ENCODE results near the gene GLIPR1L2. TPM values are rescaled to one million over a fixed set of nuclear protein-coding genes. Genes with fewer than 3 reads are reported as not detected.
A peak's percentile ranks its signal among the peaks of the same experiment; 100 is the strongest.
"Not testable (repeated sequence)": the region's sequence is repeated elsewhere in the genome, so short reads cannot be mapped to it uniquely, and the experiment has no call there.

GLIPR1L2 gene
- total RNA-seq (2021) (0.28 TPM in 1 of 2 replicates, not detected in the other), Bru-seq, nascent RNA (percentile 19 among the genes with signal in this experiment), BruChase-seq, experiment 1, labeled RNA remaining after a 2-hour chase (percentile 13 among the genes with signal in this experiment), BruChase-seq, experiment 2, labeled RNA remaining after a 6-hour chase (percentile 10 among the genes with signal in this experiment)
- long read RNA-seq = 0 reads

- peaks cover 9% of the 10 kb centered on the region for H3K4me1 ChIP-seq (ENCODE audit: insufficient read depth, low read length, poor library complexity, severe bottlenecking)
- TF ChIP-seq CTCF (conservative IDR thresholded peaks at IDR 0.05; ENCODE audit: low read depth, low read length) (peak; percentile 92), EZH2 (IDR thresholded peaks at IDR 0.05; ENCODE audit: borderline replicate concordance, low read depth, low read length, poor library complexity, severe bottlenecking) (no peak)
- H3K27me3 ChIP-seq (replicated peaks; ENCODE audit: insufficient read depth, low read depth, low read length, poor library complexity) = no peaks in the 10 kb centered on the region
- CTCF ChIA-PET = interaction anchor here (0.6 to 1.3 kb wide), 7 partner anchors 15 to 342 kb away, joined by 3 to 9 read pairs (median 6); partner anchors contain the start of gene GLIPR1
- POLR2A ChIA-PET (ENCODE audit: low non-redundant PET) = interaction anchor here (0.6 kb wide), 2 partner anchors 15 to 38 kb away, joined by 3 to 4 read pairs; no protein-coding TSS in a partner anchor
- peak within 1 kb of the TSS; percentile 84 for H3K27ac ChIP-seq (ENCODE audit: low read depth, low read length, poor library complexity, severe bottlenecking)
- H3K36me3 ChIP-seq (ENCODE audit: insufficient read depth, low read length, poor library complexity, severe bottlenecking) = no peaks in the 10 kb centered on the region
- no peaks in the 10 kb centered on the region for H3K9me3 ChIP-seq (ENCODE audit: low read depth, low read length, poor library complexity, severe bottlenecking)
- peak within 1 kb of the TSS; percentile 56 for H3K4me3 ChIP-seq (ENCODE audit: low read depth, low read length, poor library complexity, severe bottlenecking)
- DNase-seq (ENCODE audit: low spot score) = peak; percentile 99
- intact Hi-C loops (cut with micrococcal nuclease; ENCODE audit: unreplicated experiment) = loop anchor here (5.0 kb wide), 2 partner anchors 59 to 91 kb away; partner anchors contain the start of genes CAPS2, GLIPR1 and GLIPR1L1
- BruUV-seq (replicated peaks) = TSS peak; percentile 94
Measured at GRCh38 chr12:75390899-75391538, at the start of gene GLIPR1L2. Gene GLIPR1L2, plus strand, starts transcription at chr12:75391089. Its CDS starts 28 bp downstream, at chr12:75391117.

GRCh38 chr12:75341873-75342272 is 49.0 kb upstream of the GLIPR1L2 start:
- Histone ChIP-seq H3K4me1 (ENCODE audit: insufficient read depth, low read length, poor library complexity, severe bottlenecking) (no peaks in the 10 kb centered on the region), H3K27ac (ENCODE audit: low read depth, low read length, poor library complexity, severe bottlenecking) (no peak overlapping the region), H3K4me3 (ENCODE audit: low read depth, low read length, poor library complexity, severe bottlenecking) (no peak overlapping the region), H3K9me3 (ENCODE audit: low read depth, low read length, poor library complexity, severe bottlenecking) (no peaks in the 10 kb centered on the region), H3K36me3 (ENCODE audit: insufficient read depth, low read length, poor library complexity, severe bottlenecking) (no peaks in the 10 kb centered on the region), H3K27me3 (replicated peaks; ENCODE audit: insufficient read depth, low read depth, low read length, poor library complexity) (no peaks in the 10 kb centered on the region)
- ChIA-PET POLR2A (ENCODE audit: low non-redundant PET) (no interaction called here), CTCF (no interaction called here)
- intact Hi-C loops (cut with micrococcal nuclease; ENCODE audit: unreplicated experiment) = no loop called here
- BruUV-seq (replicated peaks) = no TSS peak
- no peak for DNase-seq (ENCODE audit: low spot score)
- TF ChIP-seq EZH2 (IDR thresholded peaks at IDR 0.05; ENCODE audit: borderline replicate concordance, low read depth, low read length, poor library complexity, severe bottlenecking) (no peak), CTCF (conservative IDR thresholded peaks at IDR 0.05; ENCODE audit: low read depth, low read length) (no peak)

- intact Hi-C loops (cut with micrococcal nuclease; ENCODE audit: unreplicated experiment) = no loop called here
- POLR2A ChIA-PET (ENCODE audit: low non-redundant PET) = no interaction called here
Measured at GRCh38 chr12:75345531-75345930, 45.4 kb upstream of the GLIPR1L2 start.

GRCh38 chr12:75346215-75346614 is 44.7 kb upstream of the GLIPR1L2 start:
- DNase-seq (ENCODE audit: low spot score) = not testable (repeated sequence)

More at GRCh38 chr12:75345531-75345930, 45.4 kb upstream of the GLIPR1L2 start:
- Histone ChIP-seq H3K4me1 (ENCODE audit: insufficient read depth, low read length, poor library complexity, severe bottlenecking) (no peaks in the 10 kb centered on the region), H3K27me3 (replicated peaks; ENCODE audit: insufficient read depth, low read depth, low read length, poor library complexity) (no peaks in the 10 kb centered on the region), H3K36me3 (ENCODE audit: insufficient read depth, low read length, poor library complexity, severe bottlenecking) (no peaks in the 10 kb centered on the region), H3K9me3 (ENCODE audit: low read depth, low read length, poor library complexity, severe bottlenecking) (no peaks in the 10 kb centered on the region), H3K4me3 (ENCODE audit: low read depth, low read length, poor library complexity, severe bottlenecking) (no peak overlapping the region), H3K27ac (ENCODE audit: low read depth, low read length, poor library complexity, severe bottlenecking) (no peak overlapping the region)
- CTCF ChIA-PET = interaction anchor here (0.6 kb wide), 1 partner anchor 1242 kb away, joined by 4 read pairs; no protein-coding TSS in a partner anchor
- TF ChIP-seq EZH2 (IDR thresholded peaks at IDR 0.05; ENCODE audit: borderline replicate concordance, low read depth, low read length, poor library complexity, severe bottlenecking) (no peak), CTCF (conservative IDR thresholded peaks at IDR 0.05; ENCODE audit: low read depth, low read length) (no peak)
- DNase-seq (ENCODE audit: low spot score) = no peak
- BruUV-seq (replicated peaks) = no TSS peak

More at GRCh38 chr12:75346215-75346614, 44.7 kb upstream of the GLIPR1L2 start:
- BruUV-seq (replicated peaks); H3K4me3 ChIP-seq (ENCODE audit: low read depth, low read length, poor library complexity, severe bottlenecking); H3K27ac ChIP-seq (ENCODE audit: low read depth, low read length, poor library complexity, severe bottlenecking); H3K4me1 ChIP-seq (ENCODE audit: insufficient read depth, low read length, poor library complexity, severe bottlenecking); H3K36me3 ChIP-seq (ENCODE audit: insufficient read depth, low read length, poor library complexity, severe bottlenecking); intact Hi-C loops (cut with micrococcal nuclease; ENCODE audit: unreplicated experiment); POLR2A ChIA-PET (ENCODE audit: low non-redundant PET); H3K9me3 ChIP-seq (ENCODE audit: low read depth, low read length, poor library complexity, severe bottlenecking); H3K27me3 ChIP-seq (replicated peaks; ENCODE audit: insufficient read depth, low read depth, low read length, poor library complexity): not testable (repeated sequence)
- CTCF ChIA-PET = interaction anchor here (0.6 kb wide), 1 partner anchor 1241 kb away, joined by 4 read pairs; no protein-coding TSS in a partner anchor

Data from A673 (cell line).